HG03565 (cell line): Measurements from ENCODE around the gene CSRNP3.
A peak's percentile ranks its signal among the peaks of the same experiment; 100 is the strongest.
"Not testable (repeated sequence)": the region's sequence is repeated elsewhere in the genome, so short reads cannot be mapped to it uniquely, and the experiment has no call there.

Source experiments
- ATAC-seq: cut with Tn5 transposase; IDR thresholded peaks from one replicate; pipeline ENCODE4 v1.9.1; 2021; ENCODE audit warnings: mild to moderate bottlenecking, moderate library complexity; ENCODE audit not compliant: unreplicated experiment

CSRNP3 gene

GRCh38 chr2:165629776-165630175, 160.3 kb downstream of the CSRNP3 start:
- ATAC-seq: no peak

GRCh38 chr2:165630236-165630635, 160.7 kb downstream of the CSRNP3 start:
- ATAC-seq: no peak

- ATAC-seq: no peak
These were observed 161.6 kb downstream of the CSRNP3 start for GRCh38 chr2:165631089-165631488.

GRCh38 chr2:165632594-165632993, 163.1 kb downstream of the CSRNP3 start:
- no peak for ATAC-seq

GRCh38 chr2:165633431-165633830, 163.9 kb downstream of the CSRNP3 start:
- ATAC-seq: no peak

GRCh38 chr2:165634282-165634681, 164.8 kb downstream of the CSRNP3 start:
- no peak for ATAC-seq

GRCh38 chr2:165634855-165635254, 165.4 kb downstream of the CSRNP3 start:
- no peak for ATAC-seq

GRCh38 chr2:165635532-165635931, 166.0 kb downstream of the CSRNP3 start:
- no peak for ATAC-seq

GRCh38 chr2:165636959-165637358, 167.5 kb downstream of the CSRNP3 start:
- no peak for ATAC-seq

GRCh38 chr2:165637396-165637795, 167.9 kb downstream of the CSRNP3 start:
- no peak for ATAC-seq

- no peak for ATAC-seq
These were observed 170.0 kb downstream of the CSRNP3 start for GRCh38 chr2:165639504-165639903.

- ATAC-seq: no peak
These were observed 170.9 kb downstream of the CSRNP3 start for GRCh38 chr2:165640247-165640929.

GRCh38 chr2:165645930-165646831, 176.7 kb downstream of the CSRNP3 start:
- ATAC-seq: no peak

- no peak for ATAC-seq
These were observed 177.9 kb downstream of the CSRNP3 start for GRCh38 chr2:165647409-165647808.

GRCh38 chr2:165648801-165649200, 179.3 kb downstream of the CSRNP3 start:
- no peak for ATAC-seq

- ATAC-seq: no peak
These were observed 181.7 kb downstream of the CSRNP3 start for GRCh38 chr2:165651233-165651632.

GRCh38 chr2:165655661-165656060, 186.2 kb downstream of the CSRNP3 start:
- ATAC-seq: no peak

- peak; percentile 77 for ATAC-seq
These were observed 190.9 kb downstream of the CSRNP3 start for GRCh38 chr2:165660361-165660760.

- ATAC-seq: no peak
These were observed 193.2 kb downstream of the CSRNP3 start for GRCh38 chr2:165662720-165663119.

GRCh38 chr2:165665614-165666013, 196.1 kb downstream of the CSRNP3 start:
- ATAC-seq: no peak

- ATAC-seq: not testable (repeated sequence)
These were observed 196.6 kb downstream of the CSRNP3 start for GRCh38 chr2:165666073-165666472.

- ATAC-seq: no peak
These were observed 197.1 kb downstream of the CSRNP3 start for GRCh38 chr2:165666605-165667004.
